ENCODE measurements around the gene ARHGEF12. TPM values are rescaled to one million over a fixed set of nuclear protein-coding genes. Genes with fewer than 3 reads are reported as not detected.

The ARHGEF12 gene
- total and polyA plus RNA-seq, 2 donors: 12.8 to 13.1 TPM

DNA sequence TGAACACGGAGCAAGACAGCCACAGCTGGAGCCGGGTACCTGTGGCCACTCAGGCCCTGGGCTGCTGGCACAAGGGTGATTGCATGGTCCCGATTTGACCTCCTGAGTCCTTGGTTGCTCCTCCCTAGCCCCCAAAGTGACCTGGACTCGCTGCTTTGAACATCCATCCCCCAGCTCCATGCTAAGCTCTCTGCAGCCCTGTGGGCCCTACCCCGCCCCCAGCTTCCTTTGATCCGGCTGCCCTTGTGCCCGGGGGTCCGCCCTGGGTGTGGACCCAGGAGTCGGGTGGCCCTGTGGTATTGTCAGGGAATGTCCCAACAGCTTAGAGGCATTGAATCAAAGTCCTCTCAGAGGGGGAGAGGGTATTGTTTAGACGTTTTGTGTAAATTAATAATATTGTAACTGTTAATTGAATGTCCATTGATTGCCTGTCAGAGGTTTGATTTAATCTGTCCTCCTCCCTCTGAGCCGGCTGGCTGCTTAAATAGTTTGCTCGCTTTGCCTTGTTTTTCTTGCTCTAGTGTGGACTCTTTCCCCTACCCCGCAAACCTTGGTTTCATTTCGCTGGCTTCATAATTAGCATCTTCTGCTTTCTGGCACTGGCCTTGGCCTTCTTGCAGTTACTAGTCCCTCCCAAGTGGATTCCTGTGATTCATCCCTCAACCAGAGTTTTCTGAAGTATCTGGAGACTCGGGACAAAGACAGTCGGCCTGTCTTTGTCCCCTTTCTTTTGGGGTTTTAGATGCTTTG lies 196.0 kb downstream of the ARHGEF12 start:
- Histone ChIP-seq H3K9me3 (ENCODE audit: control insufficient read depth in 2 of 2, insufficient read depth in 1 of 2, low read length in 1 of 2) (no peaks in the 10 kb centered on the region), H3K36me3 (ENCODE audit: control insufficient read depth in 2 of 2, insufficient read depth in 2 of 2, low read length in 1 of 2) (no peaks in the 10 kb centered on the region), H3K4me1 (ENCODE audit: control insufficient read depth in 2 of 2, insufficient read depth in 2 of 2, low read length in 2 of 2) (no peaks in the 10 kb centered on the region), H3K4me3 (ENCODE audit: low read length in 2 of 2) (no peak overlapping the region), H3K27me3 (ENCODE audit: control insufficient read depth in 2 of 2, insufficient read depth in 1 of 2, low read length in 1 of 2) (peaks cover 0 to 2% of the 10 kb centered on the region in 2 donors), H3K27ac (ENCODE audit: low read depth in 1 of 2, low read length in 1 of 2) (no peak overlapping the region)
- DNase-seq (ENCODE audit: low read depth in 6 of 9, low spot score in 9 of 9): no peak
- WGBS: 86% methylated on average over 16 of the region's 16 CpGs

DNA sequence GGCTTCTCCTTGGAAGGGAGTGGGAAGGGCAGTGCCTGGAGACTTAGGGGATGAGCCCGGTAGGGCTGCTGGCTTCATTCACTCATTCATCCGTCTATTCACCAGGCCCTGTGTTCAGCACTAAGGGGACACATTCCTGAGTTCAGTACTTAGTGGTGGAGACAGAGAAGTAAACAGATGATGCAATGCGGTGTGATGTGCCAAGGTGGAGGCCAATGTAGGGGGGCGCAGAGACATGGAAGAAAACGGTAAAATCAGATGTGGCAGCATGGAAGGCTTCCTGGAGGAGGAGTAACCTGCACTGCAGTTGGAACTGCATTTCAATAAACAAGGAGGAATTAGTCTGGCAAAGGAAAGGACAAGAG lies 196.6 kb downstream of the ARHGEF12 start:
- no peak overlapping the region for H3K27ac ChIP-seq (ENCODE audit: low read depth in 1 of 2, low read length in 1 of 2)
- WGBS: 88% methylated on average over 5 of the region's 5 CpGs

DNA sequence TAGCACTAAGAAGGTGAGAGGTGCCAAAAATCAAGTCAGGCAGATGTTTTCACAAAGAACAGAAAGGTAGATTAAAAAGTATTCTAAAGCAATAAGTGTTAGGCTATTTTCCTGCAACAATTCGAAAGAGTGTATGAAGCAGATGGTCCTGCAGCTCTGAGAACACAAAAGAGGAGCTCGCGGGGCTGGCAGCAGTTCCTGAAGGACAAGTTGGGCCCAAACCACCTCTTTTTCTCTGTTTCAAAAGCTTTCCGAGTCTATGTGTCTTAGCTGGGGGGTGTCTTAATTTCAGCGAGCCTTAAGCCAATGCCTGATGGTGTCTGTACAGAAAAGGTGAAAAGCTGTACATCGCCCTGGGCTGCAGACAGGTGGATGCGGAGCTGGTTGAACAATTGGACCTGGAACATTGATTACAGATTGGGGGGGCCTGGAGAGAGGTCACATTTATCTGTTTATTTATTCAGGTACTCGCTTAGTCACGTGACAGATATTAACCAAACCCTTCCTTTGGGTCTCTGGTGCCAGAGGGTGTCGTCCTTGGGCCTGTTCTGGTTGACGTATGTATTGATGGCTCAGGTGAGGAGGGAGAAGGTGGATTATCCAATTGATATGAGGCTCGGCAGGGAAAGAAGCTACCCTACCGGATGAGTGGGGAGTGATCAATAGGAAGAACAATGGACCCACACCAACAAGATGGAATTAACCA lies 200.0 kb downstream of the ARHGEF12 start:
- Histone ChIP-seq H3K4me3 (ENCODE audit: low read length in 2 of 2) (no peak overlapping the region), H3K27me3 (ENCODE audit: control insufficient read depth in 2 of 2, insufficient read depth in 1 of 2, low read length in 1 of 2) (no peaks in the 10 kb centered on the region), H3K9me3 (ENCODE audit: control insufficient read depth in 2 of 2, insufficient read depth in 1 of 2, low read length in 1 of 2) (no peaks in the 10 kb centered on the region), H3K36me3 (ENCODE audit: control insufficient read depth in 2 of 2, insufficient read depth in 2 of 2, low read length in 1 of 2) (no peaks in the 10 kb centered on the region), H3K4me1 (ENCODE audit: control insufficient read depth in 2 of 2, insufficient read depth in 2 of 2, low read length in 2 of 2) (no peaks in the 10 kb centered on the region), H3K27ac (ENCODE audit: low read depth in 1 of 2, low read length in 1 of 2) (no peak overlapping the region)
- DNase-seq (ENCODE audit: low read depth in 6 of 9, low spot score in 9 of 9): no peak
- WGBS: 94% methylated on average over 13 of the region's 13 CpGs

More for the DNA sequence above, 196.6 kb downstream of the ARHGEF12 start:
- DNase-seq (ENCODE audit: low read depth in 6 of 9, low spot score in 9 of 9): no peak
- H3K4me3 ChIP-seq (ENCODE audit: low read length in 2 of 2): no peak overlapping the region
- no peaks in the 10 kb centered on the region for H3K27me3 ChIP-seq (ENCODE audit: control insufficient read depth in 2 of 2, insufficient read depth in 1 of 2, low read length in 1 of 2)
- H3K9me3 ChIP-seq (ENCODE audit: control insufficient read depth in 2 of 2, insufficient read depth in 1 of 2, low read length in 1 of 2): no peaks in the 10 kb centered on the region
- no peaks in the 10 kb centered on the region for H3K4me1 ChIP-seq (ENCODE audit: control insufficient read depth in 2 of 2, insufficient read depth in 2 of 2, low read length in 2 of 2)
- H3K36me3 ChIP-seq (ENCODE audit: control insufficient read depth in 2 of 2, insufficient read depth in 2 of 2, low read length in 1 of 2): no peaks in the 10 kb centered on the region

DNA sequence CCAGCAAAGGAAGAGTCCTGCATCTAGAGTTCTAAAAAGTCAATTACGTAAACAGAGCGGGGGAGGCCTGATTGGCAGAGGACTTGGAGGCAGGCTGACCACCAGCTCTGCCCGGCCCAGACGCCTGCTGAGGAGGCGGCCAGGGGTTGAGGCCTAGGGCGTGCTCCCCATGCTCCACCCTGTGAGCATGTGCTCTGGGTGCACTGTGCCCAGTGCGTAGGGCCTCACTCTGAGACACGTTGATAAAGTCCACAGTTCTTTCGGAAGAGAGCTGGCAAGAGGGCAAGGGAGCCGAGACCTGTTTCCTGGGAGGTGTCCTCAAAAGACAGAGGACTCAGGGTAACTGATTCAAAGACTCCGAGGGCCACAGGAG lies 200.6 kb downstream of the ARHGEF12 start:
- DNase-seq (ENCODE audit: low read depth in 6 of 9, low spot score in 9 of 9): no peak
- H3K9me3 ChIP-seq (ENCODE audit: control insufficient read depth in 2 of 2, insufficient read depth in 1 of 2, low read length in 1 of 2): no peaks in the 10 kb centered on the region
- no peaks in the 10 kb centered on the region for H3K36me3 ChIP-seq (ENCODE audit: control insufficient read depth in 2 of 2, insufficient read depth in 2 of 2, low read length in 1 of 2)
- 96% methylated on average over 11 of the region's 11 CpGs for WGBS
- no peaks in the 10 kb centered on the region for H3K4me1 ChIP-seq (ENCODE audit: control insufficient read depth in 2 of 2, insufficient read depth in 2 of 2, low read length in 2 of 2)
- H3K27ac ChIP-seq (ENCODE audit: low read depth in 1 of 2, low read length in 1 of 2): no peak overlapping the region
- H3K27me3 ChIP-seq (ENCODE audit: control insufficient read depth in 2 of 2, insufficient read depth in 1 of 2, low read length in 1 of 2): no peaks in the 10 kb centered on the region
- H3K4me3 ChIP-seq (ENCODE audit: low read length in 2 of 2): no peak overlapping the region

DNA sequence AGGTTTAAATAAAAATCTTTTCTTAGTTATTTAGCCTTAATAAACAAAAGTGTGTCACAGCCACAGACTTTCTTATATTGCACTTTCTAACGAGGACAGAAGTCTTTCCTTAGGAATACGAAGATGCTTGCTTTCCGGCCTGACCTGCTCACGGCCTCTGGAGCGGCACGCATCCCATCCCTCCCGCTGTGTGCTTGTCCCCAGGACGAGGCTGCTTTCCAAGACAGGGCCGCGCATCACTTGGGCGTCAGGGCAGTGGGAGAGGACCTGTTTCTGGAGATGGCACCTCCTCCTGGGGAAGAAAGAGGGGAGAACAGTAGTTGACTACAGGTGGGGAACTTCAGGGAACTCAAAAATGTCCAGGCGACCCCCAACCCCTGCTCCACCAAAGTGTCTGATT lies 201.8 kb downstream of the ARHGEF12 start:
- DNase-seq (ENCODE audit: low read depth in 6 of 9, low spot score in 9 of 9): no peak
- Histone ChIP-seq H3K27ac (ENCODE audit: low read depth in 1 of 2, low read length in 1 of 2) (no peak overlapping the region), H3K9me3 (ENCODE audit: control insufficient read depth in 2 of 2, insufficient read depth in 1 of 2, low read length in 1 of 2) (no peaks in the 10 kb centered on the region), H3K27me3 (ENCODE audit: control insufficient read depth in 2 of 2, insufficient read depth in 1 of 2, low read length in 1 of 2) (no peaks in the 10 kb centered on the region), H3K36me3 (ENCODE audit: control insufficient read depth in 2 of 2, insufficient read depth in 2 of 2, low read length in 1 of 2) (no peaks in the 10 kb centered on the region), H3K4me3 (ENCODE audit: low read length in 2 of 2) (no peak overlapping the region), H3K4me1 (ENCODE audit: control insufficient read depth in 2 of 2, insufficient read depth in 2 of 2, low read length in 2 of 2) (no peaks in the 10 kb centered on the region)
- WGBS: 95% methylated on average over 12 of the region's 12 CpGs

DNA sequence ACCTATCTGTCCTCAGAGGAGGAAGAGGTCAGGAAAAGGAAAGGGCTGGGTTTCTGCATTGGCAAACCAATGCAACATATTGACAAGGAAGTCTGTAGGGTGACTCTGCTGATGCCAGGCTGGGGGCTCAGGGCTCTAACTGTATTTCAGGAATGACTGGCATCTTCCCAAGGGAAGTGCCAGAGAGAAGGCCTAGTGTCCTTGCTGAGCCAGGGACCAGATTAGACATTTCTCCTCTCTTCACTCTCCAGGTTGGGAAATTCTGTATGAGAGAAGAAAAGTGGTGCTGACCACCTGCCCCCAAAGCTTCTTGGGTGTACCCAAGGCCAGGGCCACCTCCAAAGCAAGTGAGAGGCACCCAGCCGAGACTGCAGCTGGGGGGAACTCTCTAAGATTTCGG lies 202.5 kb downstream of the ARHGEF12 start:
- Histone ChIP-seq H3K36me3 (ENCODE audit: control insufficient read depth in 2 of 2, insufficient read depth in 2 of 2, low read length in 1 of 2) (no peaks in the 10 kb centered on the region), H3K4me1 (ENCODE audit: control insufficient read depth in 2 of 2, insufficient read depth in 2 of 2, low read length in 2 of 2) (no peaks in the 10 kb centered on the region), H3K27me3 (ENCODE audit: control insufficient read depth in 2 of 2, insufficient read depth in 1 of 2, low read length in 1 of 2) (no peaks in the 10 kb centered on the region), H3K27ac (ENCODE audit: low read depth in 1 of 2, low read length in 1 of 2) (no peak overlapping the region), H3K9me3 (ENCODE audit: control insufficient read depth in 2 of 2, insufficient read depth in 1 of 2, low read length in 1 of 2) (no peaks in the 10 kb centered on the region), H3K4me3 (ENCODE audit: low read length in 2 of 2) (no peak overlapping the region)
- WGBS: 84% methylated on average over 2 of the region's 2 CpGs
- DNase-seq (ENCODE audit: low read depth in 6 of 9, low spot score in 9 of 9): no peak

Other genes starting within 250 kb of the ARHGEF12 start
- 19.4 TPM for gene TRIM29, start 198.3 kb upstream of the ARHGEF12 start, total RNA-seq
- gene TRIM29, start 198.3 kb upstream of the ARHGEF12 start, polyA plus RNA-seq: 92.0 TPM
- 4.9 TPM for gene OAF, start 125.4 kb upstream of the ARHGEF12 start, total RNA-seq
- gene OAF, start 125.4 kb upstream of the ARHGEF12 start, polyA plus RNA-seq: 5.3 TPM
- gene POU2F3, start 96.3 kb upstream of the ARHGEF12 start, total RNA-seq: 0.19 TPM
- gene POU2F3, start 96.3 kb upstream of the ARHGEF12 start, polyA plus RNA-seq: 2.0 TPM
- 1.1 TPM for gene TLCD5, start 11.1 kb upstream of the ARHGEF12 start, total RNA-seq
- gene TLCD5, start 11.1 kb upstream of the ARHGEF12 start, polyA plus RNA-seq: 2.1 TPM
- gene GRIK4, start 175.3 kb downstream of the ARHGEF12 start, total RNA-seq: 0.19 TPM
- 0.11 TPM for gene GRIK4, start 175.3 kb downstream of the ARHGEF12 start, polyA plus RNA-seq

Measured in thymus (tissue), 11 donors.